Measurements from ENCODE around the gene EIF4B.

EIF4B gene

DNA sequence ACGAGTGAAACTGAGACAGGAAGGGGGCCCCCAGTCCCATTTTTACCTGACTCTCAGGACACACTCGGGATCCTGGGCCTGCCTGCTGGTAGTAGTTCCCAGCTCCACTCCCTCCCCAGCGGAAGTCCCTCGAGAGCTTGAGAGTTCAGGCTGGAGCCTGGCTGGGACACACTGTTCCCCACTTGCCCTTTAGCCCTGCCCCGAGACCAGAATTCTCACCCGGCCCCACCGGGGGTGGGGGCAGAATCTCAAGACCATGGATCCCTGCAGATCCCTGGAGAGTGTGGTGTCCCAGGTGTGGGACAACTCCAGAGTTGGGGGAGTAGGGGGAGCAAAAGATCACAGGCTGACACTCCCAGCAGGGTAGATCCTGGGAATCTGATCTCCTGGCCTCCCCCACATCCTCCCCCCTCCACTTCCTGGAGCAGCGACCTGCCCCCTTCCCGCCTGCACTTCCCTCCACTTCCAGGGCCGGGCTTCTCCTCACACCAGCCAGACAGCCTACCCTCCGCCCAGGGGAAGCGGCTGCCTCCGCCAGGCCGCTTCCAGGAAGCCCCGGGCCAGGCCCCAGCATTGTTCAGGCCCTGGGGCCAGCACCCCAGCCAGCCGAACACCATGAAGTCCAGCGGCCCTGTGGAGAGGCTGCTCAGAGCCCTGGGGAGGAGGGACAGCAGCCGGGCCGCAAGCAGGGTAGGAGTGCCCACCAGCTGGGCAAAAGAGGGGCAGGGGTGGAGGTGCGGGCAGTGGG is 43.5 kb downstream of the EIF4B start, which contains the start of gene TNS2:
Gene TNS2, plus strand, starts transcription at position 495 of the 748 bp plus-strand sequence. Its CDS starts 121 bp downstream, at position 616.
- Histone ChIP-seq H2AFZ (ENCODE audit: low read length) (no peak within 1 kb of the TSS), H3K9me3 (ENCODE audit: insufficient read depth, low read depth, low read length) (no peaks in the 10 kb centered on the region), H3K9ac (ENCODE audit: low read depth, low read length, poor library complexity, severe bottlenecking) (no peak within 1 kb of the TSS)

DNA sequence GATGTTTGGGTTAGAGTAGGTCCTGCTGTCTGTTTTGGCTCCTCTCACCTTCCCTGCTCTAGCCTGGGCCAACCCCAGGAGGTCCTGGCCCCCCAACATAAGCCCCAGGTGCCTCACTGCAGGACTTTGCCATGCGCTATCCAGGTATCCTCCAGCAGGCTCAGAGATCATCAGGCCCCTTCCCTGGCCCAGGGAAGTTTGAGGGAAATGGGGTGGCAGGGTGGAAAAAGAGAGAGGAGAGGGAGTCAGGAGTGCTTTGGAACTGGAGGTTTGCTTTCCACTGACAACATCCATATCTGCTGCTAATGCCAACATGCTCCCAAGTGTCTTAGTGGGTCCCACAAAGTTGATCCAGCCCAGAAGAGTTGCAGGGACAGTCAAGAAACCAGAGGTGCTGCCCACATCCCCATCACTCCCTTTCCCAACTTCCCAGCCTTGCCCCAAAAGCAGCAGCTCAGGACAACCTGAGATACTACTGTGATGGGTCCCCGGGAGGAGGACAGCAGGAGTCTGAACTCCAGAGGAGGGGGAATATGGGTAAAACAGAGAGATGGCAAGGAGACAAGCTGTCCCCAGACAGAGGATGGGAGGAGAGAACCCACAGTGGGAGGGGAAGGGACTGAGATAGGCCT is 44.3 kb downstream of the EIF4B start:
- H3F3A ChIP-seq (ENCODE audit: low read depth) = no peaks in the 10 kb centered on the region
- no peak overlapping the region for H3K4me3 ChIP-seq (ENCODE audit: low read length, poor library complexity, severe bottlenecking)
- H3K36me3 ChIP-seq (ENCODE audit: insufficient read depth, low read length) = no peaks in the 10 kb centered on the region
- H3K27me3 ChIP-seq (ENCODE audit: insufficient read depth, low read length, poor library complexity, severe bottlenecking) = no peaks in the 10 kb centered on the region
- H3K9me2 ChIP-seq (replicated peaks; ENCODE audit: low read depth, low read length) = no peaks in the 10 kb centered on the region
- no peaks in the 10 kb centered on the region for H3K79me2 ChIP-seq (ENCODE audit: insufficient read depth, low read length)
- no peaks in the 10 kb centered on the region for H3K9me3 ChIP-seq (ENCODE audit: insufficient read depth, low read depth, low read length)
- H3K9ac ChIP-seq (ENCODE audit: low read depth, low read length, poor library complexity, severe bottlenecking) = no peak overlapping the region
- no peak for TF ChIP-seq EZH2phosphoT487 (IDR thresholded peaks at IDR 0.05; ENCODE audit: borderline replicate concordance)
- TF ChIP-seq, protein P1, sequence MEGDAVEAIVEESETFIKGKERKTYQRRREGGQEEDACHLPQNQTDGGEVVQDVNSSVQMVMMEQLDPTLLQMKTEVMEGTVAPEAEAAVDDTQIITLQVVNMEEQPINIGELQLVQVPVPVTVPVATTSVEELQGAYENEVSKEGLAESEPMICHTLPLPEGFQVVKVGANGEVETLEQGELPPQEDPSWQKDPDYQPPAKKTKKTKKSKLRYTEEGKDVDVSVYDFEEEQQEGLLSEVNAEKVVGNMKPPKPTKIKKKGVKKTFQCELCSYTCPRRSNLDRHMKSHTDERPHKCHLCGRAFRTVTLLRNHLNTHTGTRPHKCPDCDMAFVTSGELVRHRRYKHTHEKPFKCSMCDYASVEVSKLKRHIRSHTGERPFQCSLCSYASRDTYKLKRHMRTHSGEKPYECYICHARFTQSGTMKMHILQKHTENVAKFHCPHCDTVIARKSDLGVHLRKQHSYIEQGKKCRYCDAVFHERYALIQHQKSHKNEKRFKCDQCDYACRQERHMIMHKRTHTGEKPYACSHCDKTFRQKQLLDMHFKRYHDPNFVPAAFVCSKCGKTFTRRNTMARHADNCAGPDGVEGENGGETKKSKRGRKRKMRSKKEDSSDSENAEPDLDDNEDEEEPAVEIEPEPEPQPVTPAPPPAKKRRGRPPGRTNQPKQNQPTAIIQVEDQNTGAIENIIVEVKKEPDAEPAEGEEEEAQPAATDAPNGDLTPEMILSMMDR (conservative IDR thresholded peaks at IDR 0.05; ENCODE audit: low read length) = no peak
- no peak overlapping the region for H2AFZ ChIP-seq (ENCODE audit: low read length)
- H3K4me2 ChIP-seq (ENCODE audit: low read depth, low read length, poor library complexity, severe bottlenecking) = no peak overlapping the region
- H3K4me1 ChIP-seq (ENCODE audit: insufficient read depth, low read length, poor library complexity, severe bottlenecking) = peaks cover 16% of the 10 kb centered on the region
- H4K20me1 ChIP-seq (ENCODE audit: insufficient read depth, low read length, poor library complexity, severe bottlenecking) = no peaks in the 10 kb centered on the region

More for the DNA sequence above, 43.5 kb downstream of the EIF4B start, which contains the start of gene TNS2:
- TF ChIP-seq, protein P1 (conservative IDR thresholded peaks at IDR 0.05; ENCODE audit: low read length) = no peak
- TF ChIP-seq EZH2phosphoT487 (IDR thresholded peaks at IDR 0.05; ENCODE audit: borderline replicate concordance) = no peak
- Histone ChIP-seq H4K20me1 (ENCODE audit: insufficient read depth, low read length, poor library complexity, severe bottlenecking) (no peaks in the 10 kb centered on the region), H3K4me1 (ENCODE audit: insufficient read depth, low read length, poor library complexity, severe bottlenecking) (peaks cover 14% of the 10 kb centered on the region), H3K4me3 (ENCODE audit: low read length, poor library complexity, severe bottlenecking) (no peak within 1 kb of the TSS), H3K27me3 (ENCODE audit: insufficient read depth, low read length, poor library complexity, severe bottlenecking) (no peaks in the 10 kb centered on the region), H3F3A (ENCODE audit: low read depth) (no peaks in the 10 kb centered on the region), H3K4me2 (ENCODE audit: low read depth, low read length, poor library complexity, severe bottlenecking) (no peak within 1 kb of the TSS), H3K36me3 (ENCODE audit: insufficient read depth, low read length) (no peaks in the 10 kb centered on the region), H3K9me2 (replicated peaks; ENCODE audit: low read depth, low read length) (no peaks in the 10 kb centered on the region), H3K79me2 (ENCODE audit: insufficient read depth, low read length) (no peaks in the 10 kb centered on the region)

GRCh38 chr12:53051058-53051880 is 45.0 kb downstream of the EIF4B start:
- Histone ChIP-seq H3K4me3 (ENCODE audit: low read length, poor library complexity, severe bottlenecking) (no peak overlapping the region), H4K20me1 (ENCODE audit: insufficient read depth, low read length, poor library complexity, severe bottlenecking) (no peaks in the 10 kb centered on the region), H3K9me2 (replicated peaks; ENCODE audit: low read depth, low read length) (no peaks in the 10 kb centered on the region), H3K4me1 (ENCODE audit: insufficient read depth, low read length, poor library complexity, severe bottlenecking) (peaks cover 19% of the 10 kb centered on the region), H3F3A (ENCODE audit: low read depth) (no peaks in the 10 kb centered on the region), H3K79me2 (ENCODE audit: insufficient read depth, low read length) (no peaks in the 10 kb centered on the region), H2AFZ (ENCODE audit: low read length) (no peak overlapping the region), H3K9ac (ENCODE audit: low read depth, low read length, poor library complexity, severe bottlenecking) (no peak overlapping the region), H3K4me2 (ENCODE audit: low read depth, low read length, poor library complexity, severe bottlenecking) (no peak overlapping the region), H3K36me3 (ENCODE audit: insufficient read depth, low read length) (no peaks in the 10 kb centered on the region), H3K9me3 (ENCODE audit: insufficient read depth, low read depth, low read length) (no peaks in the 10 kb centered on the region), H3K27me3 (ENCODE audit: insufficient read depth, low read length, poor library complexity, severe bottlenecking) (no peaks in the 10 kb centered on the region)
- TF ChIP-seq, protein P1 (conservative IDR thresholded peaks at IDR 0.05; ENCODE audit: low read length) = no peak
- no peak for TF ChIP-seq EZH2phosphoT487 (IDR thresholded peaks at IDR 0.05; ENCODE audit: borderline replicate concordance)
